HepG2 (cell line): Measurements from ENCODE around the gene ANGPTL5. TPM values are rescaled to one million over a fixed set of nuclear protein-coding genes. Genes with fewer than 3 reads are reported as not detected.

Experiments
- ARID3A ChIP-seq: IDR thresholded peaks from 2 replicates; pipeline ENCODE4 v1.6.1; 2012; ENCODE audit warnings: low read depth, low read length, improper control_type of control experiment
- ATF7 ChIP-seq, 2 experiments: fragments of 450-650 bp in 1 of 2; sonication (generic) in 1 of 2; formaldehyde crosslinking in 1 of 2; IDR thresholded peaks; 2 replicates each; pipeline versions ENCODE4 v1.4.0 to v1.6.1; 2016 to 2020; ENCODE audit warnings: antibody characterized with exemption in 1 of 2, mild to moderate bottlenecking in 1 of 2, missing genetic modification reagents in 1 of 2
- BRF2 ChIP-seq: sonication (generic); formaldehyde crosslinking; IDR thresholded peaks from 2 replicates; pipeline ENCODE4 v1.8.1; 2022; ENCODE audit warnings: mild to moderate bottlenecking, missing genetic modification reagents
- CREB1 ChIP-seq, 2 experiments: fragments of 450-650 bp in 1 of 2; IDR thresholded peaks; 2 replicates each; pipeline ENCODE4 v1.6.1; 2016 to 2017; ENCODE audit warnings: control low read depth in 1 of 2, mild to moderate bottlenecking in 1 of 2, missing compliant biosample characterization in 1 of 2, missing genetic modification characterization in 1 of 2
- GABPA ChIP-seq, 2 experiments: IDR thresholded peaks; 2 replicates each; pipeline ENCODE4 v1.6.1; 2011 to 2016; ENCODE audit warnings: low read depth in 2 of 2, low read length in 1 of 2, missing biosample characterization in 1 of 2, missing genetic modification characterization in 1 of 2
- GATAD2A ChIP-seq: IDR thresholded peaks from 2 replicates; pipeline ENCODE4 v1.6.1; 2016
- IKZF1 ChIP-seq: fragments of 450-650 bp; IDR thresholded peaks from 2 replicates; pipeline ENCODE4 v1.7.1; 2016
- KAT2B ChIP-seq: fragments of 150-350 bp; IDR thresholded peaks from 2 replicates; pipeline ENCODE4 v1.6.1; 2014; ENCODE audit warnings: low read depth, low read length, borderline replicate concordance
- NR2F2 ChIP-seq: IDR thresholded peaks from 2 replicates; pipeline ENCODE4 v1.6.1; 2012; ENCODE audit warnings: low read depth, inconsistent platforms, borderline replicate concordance
- PLSCR1 ChIP-seq: sonication (generic); formaldehyde crosslinking; IDR thresholded peaks from 2 replicates; pipeline ENCODE4 v1.5.0; 2020; ENCODE audit warnings: missing genetic modification reagents, mild to moderate bottlenecking, borderline replicate concordance
- RAD21 ChIP-seq: fragments of 450-650 bp; formaldehyde crosslinking; IDR thresholded peaks from 2 replicates; pipeline ENCODE4 v1.5.0; 2020; ENCODE audit warnings: mild to moderate bottlenecking
- STAG1 ChIP-seq: sonication (generic); formaldehyde crosslinking; IDR thresholded peaks from 2 replicates; pipeline ENCODE4 v1.4.0; 2020; ENCODE audit warnings: missing genetic modification reagents
- ZNF275 ChIP-seq: sonication (generic); formaldehyde crosslinking; IDR thresholded peaks from 2 replicates; pipeline ENCODE4 v1.8.0; 2022; ENCODE audit warnings: missing genetic modification reagents, mild to moderate bottlenecking, inconsistent platforms, borderline replicate concordance
- ZNF407 ChIP-seq: sonication (generic); formaldehyde crosslinking; IDR thresholded peaks from one replicate; pipeline ENCODE4 v1.5.1; 2020; ENCODE audit warnings: mild to moderate bottlenecking, missing genetic modification reagents; ENCODE audit errors: not compliant biosample characterization
- ZNF576 ChIP-seq: sonication (generic); formaldehyde crosslinking; IDR thresholded peaks from 2 replicates; pipeline ENCODE4 v1.4.0; 2020; ENCODE audit warnings: mild to moderate bottlenecking, missing genetic modification reagents
- ZNF850 ChIP-seq: sonication (generic); formaldehyde crosslinking; conservative IDR thresholded peaks from 2 replicates; pipeline ENCODE4 v1.9.0; 2021; ENCODE audit warnings: mild to moderate bottlenecking, missing genetic modification reagents
- polyA plus RNA-seq, 8 experiments: library from polyadenylated mRNA; depleted of rRNA in 3 of 8; stranded (reverse) in 7 of 8; unstranded in 1 of 8; fragments of >200 nt; fragmentation: Illumina TruSeq in 4 of 8; extraction: Trizol in 4 of 8; gene quantifications; 2 replicates each; pipeline versions ENCODE4 v1.2.1 to v1.2.3, GENCODE V29; 2011 to 2016; ENCODE audit warnings: low read depth in 4 of 8, missing spikeins in 1 of 8, mixed read lengths in 1 of 8; ENCODE audit not compliant: insufficient read depth in 1 of 8
- total RNA-seq, 5 experiments: library from RNA; depleted of rRNA; stranded (reverse); fragments of >200 nt; fragmentation: Illumina TruSeq; extraction: Trizol; gene quantifications; 2 replicates each; pipeline ENCODE4 v1.2.3, GENCODE V29; 2016; ENCODE audit warnings: low read depth in 1 of 5

ANGPTL5 gene
- total and polyA plus RNA-seq, 2 of the 13 experiments (the other 11 are each of a cell fraction or from before 2014, with no cell fraction given) = not detected

- no peak for TF ChIP-seq ZNF275 (CRISPR knock-in tag)
- TF ChIP-seq ATF7 (IDR thresholded peaks at IDR 0.05) = peak; percentile 27; the same call in 1 of the 2 replicates
- TF ChIP-seq ATF7 (CRISPR knock-in tag; IDR thresholded peaks at IDR 0.05) = no peak
- TF ChIP-seq PLSCR1 (CRISPR knock-in tag) = no peak
- no peak for TF ChIP-seq NR2F2
- TF ChIP-seq IKZF1 = no peak
- TF ChIP-seq KAT2B = no peak
- TF ChIP-seq GABPA (IDR thresholded peaks at IDR 0.05; ENCODE audit: low read depth, low read length) = no peak
- no peak for TF ChIP-seq GABPA (CRISPR knock-in tag; IDR thresholded peaks at IDR 0.05; ENCODE audit: low read depth)
- TF ChIP-seq ZNF407 (CRISPR knock-in tag) = no peak
- TF ChIP-seq RAD21 (CRISPR knock-in tag) = no peak
- no peak for TF ChIP-seq ARID3A
- TF ChIP-seq ZNF850 (CRISPR knock-in tag) = no peak
- TF ChIP-seq STAG1 (CRISPR knock-in tag) = peak; percentile 49; the same call in 1 of the 2 replicates
- TF ChIP-seq ZNF576 (CRISPR knock-in tag) = no peak
- peak; percentile 46; the same call in 1 of the 2 replicates for TF ChIP-seq CREB1 (IDR thresholded peaks at IDR 0.05)
- TF ChIP-seq CREB1 (CRISPR knock-in tag; IDR thresholded peaks at IDR 0.05) = no peak
- TF ChIP-seq BRF2 (CRISPR knock-in tag) = no peak
- TF ChIP-seq GATAD2A (CRISPR knock-in tag) = no peak
These were observed 68.1 kb downstream of the ANGPTL5 start (continued) for GRCh38 chr11:101848262-101848661.
